Body of pancreas (tissue), 4 donors: ENCODE results near the gene DOP1B.

Source experiments
- CTCF ChIP-seq, 7 experiments: fragments of 450-650 bp in 4 of 7; fragments of 200-600 bp in 3 of 7; sonication (generic) in 3 of 7; IDR thresholded peaks; one replicate each; pipeline ENCODE4 v1.5.1; 2016 to 2019; ENCODE audit warnings: antibody characterized with exemption in 7 of 7
- POLR2A ChIP-seq, 3 donors: fragments of 450-650 bp; IDR thresholded peaks; one replicate each; pipeline ENCODE4 v1.6.1; 2016; ENCODE audit warnings: antibody characterized with exemption in 3 of 3, mild to moderate bottlenecking in 2 of 3

GRCh38 chr21:36178349-36178748 is 21.7 kb downstream of the DOP1B start:
- TF ChIP-seq CTCF (IDR thresholded peaks at IDR 0.05) (no peak), POLR2A (IDR thresholded peaks at IDR 0.05) (no peak)
